ENCODE measurements around the gene SHMT1.

Gene SHMT1

DNA sequence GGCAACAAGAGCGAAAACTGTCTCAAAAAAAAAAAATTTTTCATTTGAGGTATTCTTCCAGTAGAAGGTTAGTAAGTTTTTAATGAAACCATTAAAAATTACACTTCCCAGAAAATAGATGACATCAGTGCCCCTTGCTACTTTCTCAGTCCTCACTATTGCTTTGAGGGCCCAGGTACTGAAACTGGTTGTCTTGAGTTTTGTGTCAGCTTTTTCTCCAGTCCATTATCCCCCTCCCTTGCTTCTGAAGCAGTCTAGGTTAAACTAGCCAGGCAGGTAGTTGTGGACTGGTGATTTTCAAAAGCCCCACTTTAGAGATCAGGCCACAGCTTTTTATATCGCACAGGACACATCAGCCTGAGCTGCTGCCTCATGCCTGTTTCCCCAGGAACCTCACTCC, 37.3 kb downstream of the SHMT1 start:
- no peak overlapping the region for H3K4me3 ChIP-seq (ENCODE audit: low read depth, low read length)
- ChIA-PET POLR2A (interaction anchor here (1.1 kb wide), 1 partner anchor 11 kb away, joined by 3 read pairs; the partner anchor contains the start of genes SMCR8 and TOP3A), CTCF (no interaction called here)
- H3K36me3 ChIP-seq (ENCODE audit: control insufficient read depth in 2 of 2, insufficient read depth in 1 of 2, low read length in 2 of 2): peaks cover 16 to 97% of the 10 kb centered on the region in 2 experiments
- H3K27ac ChIP-seq (ENCODE audit: extremely low read depth, low read depth, low read length): no peak overlapping the region
- H3K9me3 ChIP-seq (ENCODE audit: control insufficient read depth, insufficient read depth, low read depth, low read length): no peaks in the 10 kb centered on the region
- no peaks in the 10 kb centered on the region for H3K4me1 ChIP-seq (ENCODE audit: control insufficient read depth, insufficient read depth, low read length)
- no peak for TF ChIP-seq ZNF776 (tag by site-specific recombination; IDR thresholded peaks at IDR 0.05; ENCODE audit: borderline replicate concordance)
- no peak for TF ChIP-seq ZNF391 (tag by site-specific recombination; IDR thresholded peaks at IDR 0.05; ENCODE audit: borderline replicate concordance, low read depth)
- TF ChIP-seq EGR2 (tag by site-specific recombination; IDR thresholded peaks at IDR 0.05; ENCODE audit: low read depth): no peak
- TF ChIP-seq ZSCAN30 (tag by site-specific recombination; IDR thresholded peaks at IDR 0.05): no peak

GRCh38 chr17:18324140-18325050, 39.0 kb downstream of the SHMT1 start:
- Histone ChIP-seq H3K36me3 (ENCODE audit: control insufficient read depth in 2 of 2, insufficient read depth in 1 of 2, low read length in 2 of 2) (peaks cover 13 to 98% of the 10 kb centered on the region in 2 experiments), H3K4me3 (ENCODE audit: low read depth, low read length) (no peak overlapping the region), H3K27ac (ENCODE audit: extremely low read depth, low read depth, low read length) (no peak overlapping the region), H3K9me3 (ENCODE audit: control insufficient read depth, insufficient read depth, low read depth, low read length) (no peaks in the 10 kb centered on the region), H3K4me1 (ENCODE audit: control insufficient read depth, insufficient read depth, low read length) (no peaks in the 10 kb centered on the region)
- TF ChIP-seq ZNF560 (tag by site-specific recombination; IDR thresholded peaks at IDR 0.05; ENCODE audit: borderline replicate concordance) (no peak), ZNF2 (tag by site-specific recombination; IDR thresholded peaks at IDR 0.05) (no peak), OVOL3 (tag by site-specific recombination; IDR thresholded peaks at IDR 0.05) (no peak), ZNF292 (tag by site-specific recombination; IDR thresholded peaks at IDR 0.05; ENCODE audit: borderline replicate concordance, low read depth) (no peak)
- ChIA-PET POLR2A (interaction anchor here (1.0 kb wide), 1 partner anchor 8 kb away, joined by 3 read pairs; no protein-coding TSS in a partner anchor), CTCF (interaction anchor here (0.7 kb wide), 1 partner anchor 151 kb away, joined by 4 read pairs; no protein-coding TSS in a partner anchor)

DNA sequence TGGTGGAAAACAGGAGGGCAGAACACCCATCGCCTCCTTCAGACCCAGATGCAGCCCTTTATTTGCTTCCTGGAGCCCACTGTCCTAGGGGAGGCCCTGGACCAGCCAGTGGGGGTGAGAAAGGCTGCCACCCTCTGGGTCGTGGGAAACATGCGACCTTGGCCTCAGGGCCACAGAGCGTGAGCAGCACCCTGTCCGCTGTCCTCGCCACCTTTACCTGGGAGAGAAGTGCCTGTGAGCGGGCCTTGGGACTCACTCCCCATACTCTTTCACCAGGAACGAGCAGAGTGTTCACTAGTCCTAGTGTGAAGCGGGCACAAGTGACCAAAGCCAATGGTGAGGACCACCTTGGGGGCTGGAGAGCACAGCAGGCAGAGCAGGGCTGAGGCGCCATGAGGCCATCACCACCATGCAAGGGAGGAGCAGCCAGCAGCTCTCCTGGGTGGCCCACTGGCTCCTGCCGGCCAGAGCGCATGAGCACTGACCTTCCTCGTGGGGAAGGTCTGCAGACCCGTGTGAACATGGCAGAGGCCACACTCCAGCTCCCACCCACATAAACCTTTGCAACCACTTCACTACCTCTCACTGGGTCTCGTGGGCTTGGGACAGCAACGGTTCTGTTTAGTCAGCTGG, 39.7 kb downstream of the SHMT1 start:
- no peaks in the 10 kb centered on the region for H3K4me1 ChIP-seq (ENCODE audit: control insufficient read depth, insufficient read depth, low read length)
- CTCF ChIA-PET: interaction anchor here (0.7 to 1.0 kb wide), 2 partner anchors 10 to 150 kb away, joined by 3 to 4 read pairs; no protein-coding TSS in a partner anchor
- H3K36me3 ChIP-seq (ENCODE audit: control insufficient read depth in 2 of 2, insufficient read depth in 1 of 2, low read length in 2 of 2): peaks cover 8 to 98% of the 10 kb centered on the region in 2 experiments
- no peak overlapping the region for H3K4me3 ChIP-seq (ENCODE audit: low read depth, low read length)
- H3K27ac ChIP-seq (ENCODE audit: extremely low read depth, low read depth, low read length): no peak overlapping the region
- POLR2A ChIA-PET: interaction anchor here (1.0 kb wide), 1 partner anchor 9 kb away, joined by 3 read pairs; no protein-coding TSS in a partner anchor
- no peak for TF ChIP-seq ZXDB (tag by site-specific recombination; IDR thresholded peaks at IDR 0.05)
- TF ChIP-seq ZNF610 (tag by site-specific recombination; IDR thresholded peaks at IDR 0.05; ENCODE audit: borderline replicate concordance): no peak
- TF ChIP-seq, protein P1, sequence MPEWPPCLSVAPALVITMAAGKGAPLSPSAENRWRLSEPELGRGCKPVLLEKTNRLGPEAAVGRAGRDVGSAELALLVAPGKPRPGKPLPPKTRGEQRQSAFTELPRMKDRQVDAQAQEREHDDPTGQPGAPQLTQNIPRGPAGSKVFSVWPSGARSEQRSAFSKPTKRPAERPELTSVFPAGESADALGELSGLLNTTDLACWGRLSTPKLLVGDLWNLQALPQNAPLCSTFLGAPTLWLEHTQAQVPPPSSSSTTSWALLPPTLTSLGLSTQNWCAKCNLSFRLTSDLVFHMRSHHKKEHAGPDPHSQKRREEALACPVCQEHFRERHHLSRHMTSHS (tag by site-specific recombination; IDR thresholded peaks at IDR 0.05): no peak
- no peak for TF ChIP-seq HOXA7 (CRISPR knock-in tag; IDR thresholded peaks at IDR 0.05; ENCODE audit: borderline replicate concordance)
- TF ChIP-seq ZNF350 (tag by site-specific recombination; IDR thresholded peaks at IDR 0.05): no peak
- TF ChIP-seq ZNF239 (tag by site-specific recombination; IDR thresholded peaks at IDR 0.05): no peak
- no peak for TF ChIP-seq ZNF341 (tag by site-specific recombination; IDR thresholded peaks at IDR 0.05; ENCODE audit: low read depth)
- no peak for TF ChIP-seq ZNF248 (tag by site-specific recombination; IDR thresholded peaks at IDR 0.05)
- no peak for TF ChIP-seq ZBTB10 (tag by site-specific recombination; IDR thresholded peaks at IDR 0.05)
- no peak for TF ChIP-seq ZNF654 (tag by site-specific recombination; IDR thresholded peaks at IDR 0.05; ENCODE audit: low read depth)
- no peak for TF ChIP-seq ZNF513 (tag by site-specific recombination; IDR thresholded peaks at IDR 0.05)
- TF ChIP-seq ZNF146 (tag by site-specific recombination; IDR thresholded peaks at IDR 0.05): no peak
- no peak for TF ChIP-seq ZNF354C (tag by site-specific recombination; IDR thresholded peaks at IDR 0.05; ENCODE audit: borderline replicate concordance, low read depth)
- no peak for TF ChIP-seq OSR2 (tag by site-specific recombination; IDR thresholded peaks at IDR 0.05)
- TF ChIP-seq SETDB1 (IDR thresholded peaks at IDR 0.05; ENCODE audit: insufficient read length, low read length): no peak
- no peak for TF ChIP-seq ZNF112 (tag by site-specific recombination; IDR thresholded peaks at IDR 0.05)
- TF ChIP-seq ZNF24 (tag by site-specific recombination; IDR thresholded peaks at IDR 0.05): no peak
- no peaks in the 10 kb centered on the region for H3K9me3 ChIP-seq (ENCODE audit: control insufficient read depth, insufficient read depth, low read depth, low read length)

All from HEK293 (cell line).